NB4 (cell line): ENCODE results near the gene NRXN3.

Experiments used
- DNase-seq: peaks from one replicate; pipeline ENCODE4 v3.0.0; 2010; ENCODE audit warnings: low read depth
- H3K4me3 ChIP-seq: one replicate; pipeline ENCODE4 v1.5.1; 2011; ENCODE audit warnings: mild to moderate bottlenecking, low read depth, low read length, moderate library complexity
- MYC ChIP-seq: IDR thresholded peaks from 2 replicates; pipeline ENCODE4 v1.6.1; 2011; ENCODE audit warnings: low read depth, low read length
- POLR2A ChIP-seq: IDR thresholded peaks from 2 replicates; pipeline ENCODE4 v1.6.1; 2011; ENCODE audit warnings: mild to moderate bottlenecking; ENCODE audit not compliant: insufficient read length; ENCODE audit errors: extremely low read depth
- TF ChIP-seq, protein P1 (sequence below): IDR thresholded peaks from one replicate; pipeline ENCODE4 v1.5.1; 2012; ENCODE audit warnings: low read depth, low read length
- TF ChIP-seq, protein P2 (sequence below): IDR thresholded peaks from 2 replicates; pipeline ENCODE4 v1.6.1; 2011; ENCODE audit warnings: low read depth, low read length

NRXN3 gene

DNA sequence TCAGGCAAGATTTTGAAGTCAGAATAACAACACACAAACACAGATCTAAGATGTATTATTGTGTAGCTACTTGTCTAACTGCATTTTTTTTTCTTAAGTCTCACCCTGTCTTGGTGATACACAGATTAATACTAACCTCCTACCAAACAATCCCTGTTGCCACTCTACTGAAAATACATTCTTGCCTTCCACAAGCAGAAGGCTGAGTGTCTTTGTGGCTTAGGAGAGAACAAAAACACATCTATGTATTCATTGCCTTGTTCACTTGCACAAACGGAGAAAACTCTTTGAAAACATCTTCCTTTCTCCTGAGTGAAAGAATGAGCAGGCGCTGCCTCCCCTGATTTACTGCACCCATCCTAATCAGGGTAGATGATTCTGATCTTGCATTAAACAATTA, 1398.9 kb downstream of the NRXN3 start:
- TF ChIP-seq POLR2A: no peak
- TF ChIP-seq, protein P1, sequence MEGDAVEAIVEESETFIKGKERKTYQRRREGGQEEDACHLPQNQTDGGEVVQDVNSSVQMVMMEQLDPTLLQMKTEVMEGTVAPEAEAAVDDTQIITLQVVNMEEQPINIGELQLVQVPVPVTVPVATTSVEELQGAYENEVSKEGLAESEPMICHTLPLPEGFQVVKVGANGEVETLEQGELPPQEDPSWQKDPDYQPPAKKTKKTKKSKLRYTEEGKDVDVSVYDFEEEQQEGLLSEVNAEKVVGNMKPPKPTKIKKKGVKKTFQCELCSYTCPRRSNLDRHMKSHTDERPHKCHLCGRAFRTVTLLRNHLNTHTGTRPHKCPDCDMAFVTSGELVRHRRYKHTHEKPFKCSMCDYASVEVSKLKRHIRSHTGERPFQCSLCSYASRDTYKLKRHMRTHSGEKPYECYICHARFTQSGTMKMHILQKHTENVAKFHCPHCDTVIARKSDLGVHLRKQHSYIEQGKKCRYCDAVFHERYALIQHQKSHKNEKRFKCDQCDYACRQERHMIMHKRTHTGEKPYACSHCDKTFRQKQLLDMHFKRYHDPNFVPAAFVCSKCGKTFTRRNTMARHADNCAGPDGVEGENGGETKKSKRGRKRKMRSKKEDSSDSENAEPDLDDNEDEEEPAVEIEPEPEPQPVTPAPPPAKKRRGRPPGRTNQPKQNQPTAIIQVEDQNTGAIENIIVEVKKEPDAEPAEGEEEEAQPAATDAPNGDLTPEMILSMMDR: no peak
- TF ChIP-seq, protein P2, sequence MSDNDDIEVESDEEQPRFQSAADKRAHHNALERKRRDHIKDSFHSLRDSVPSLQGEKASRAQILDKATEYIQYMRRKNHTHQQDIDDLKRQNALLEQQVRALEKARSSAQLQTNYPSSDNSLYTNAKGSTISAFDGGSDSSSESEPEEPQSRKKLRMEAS: no peak
- no peak for TF ChIP-seq MYC
- no peak overlapping the region for H3K4me3 ChIP-seq
- no peak for DNase-seq

DNA sequence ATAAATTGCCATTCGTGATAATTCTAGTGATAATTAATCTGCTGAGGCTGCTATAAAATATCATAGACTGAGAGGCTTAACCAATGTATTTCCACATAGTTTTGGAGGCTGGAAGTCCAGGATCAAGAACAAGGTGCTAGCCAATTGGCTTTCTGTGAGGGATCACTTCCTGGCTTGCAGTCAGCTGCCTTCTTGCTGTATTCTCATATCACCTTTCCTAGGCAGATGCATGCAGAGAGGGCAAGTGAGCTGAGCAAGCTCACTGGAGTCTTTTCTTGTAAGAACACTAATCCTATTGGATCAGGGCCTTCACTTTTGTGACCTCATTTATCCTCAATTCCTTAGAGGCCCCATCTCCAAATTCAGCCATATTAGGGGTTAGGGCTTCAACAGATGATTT, 1400.5 kb downstream of the NRXN3 start:
- TF ChIP-seq MYC: no peak
- TF ChIP-seq, protein P2: no peak
- no peak for TF ChIP-seq POLR2A
- TF ChIP-seq, protein P1: no peak
- no peak for DNase-seq
- H3K4me3 ChIP-seq: no peak overlapping the region

DNA sequence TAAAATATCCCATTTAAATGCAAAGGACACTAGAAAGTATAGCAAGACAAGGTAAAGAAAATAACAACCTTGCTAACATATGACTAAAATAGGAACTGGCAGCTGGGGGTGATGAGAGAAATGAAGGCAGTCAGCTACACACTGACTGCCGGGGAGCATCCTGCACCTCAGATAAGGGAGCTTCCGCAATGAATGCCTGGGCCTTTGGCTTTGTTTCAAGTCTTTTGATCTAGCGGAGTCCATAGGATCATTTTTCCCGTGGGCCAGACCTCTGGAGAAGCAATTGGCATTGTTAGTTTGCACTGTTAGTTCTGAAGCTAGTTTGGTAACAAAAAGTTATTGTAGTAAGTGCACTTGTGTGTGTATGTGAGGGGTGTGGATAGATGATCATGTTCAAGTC, 1401.2 kb downstream of the NRXN3 start:
- no peak for DNase-seq
- TF ChIP-seq POLR2A: no peak
- TF ChIP-seq MYC: no peak
- TF ChIP-seq, protein P2: no peak

DNA sequence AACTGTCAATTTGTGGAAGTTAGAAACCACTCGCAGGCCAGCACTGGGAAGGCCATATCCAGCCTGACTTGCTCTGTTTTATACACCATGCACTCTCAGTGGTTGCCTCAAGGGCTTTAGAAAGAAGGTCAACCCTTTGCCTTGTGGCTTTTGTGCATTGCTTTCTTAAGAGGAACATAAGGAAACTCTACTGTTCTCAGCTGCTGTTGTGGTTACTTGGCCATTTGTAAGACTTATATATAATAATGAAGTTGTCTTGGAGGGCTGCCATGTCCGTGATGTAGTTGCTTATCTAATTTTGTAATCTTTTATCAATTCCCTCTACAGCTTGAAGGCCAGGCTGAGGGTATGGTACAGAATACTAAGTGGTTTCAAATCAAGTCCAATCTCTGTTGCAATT, 1403.3 kb downstream of the NRXN3 start:
- DNase-seq: no peak
- no peak overlapping the region for H3K4me3 ChIP-seq
- TF ChIP-seq, protein P2: no peak
- no peak for TF ChIP-seq MYC
- TF ChIP-seq POLR2A: no peak
- TF ChIP-seq, protein P1: no peak

More for the DNA sequence above, 1401.2 kb downstream of the NRXN3 start:
- no peak overlapping the region for H3K4me3 ChIP-seq

DNA sequence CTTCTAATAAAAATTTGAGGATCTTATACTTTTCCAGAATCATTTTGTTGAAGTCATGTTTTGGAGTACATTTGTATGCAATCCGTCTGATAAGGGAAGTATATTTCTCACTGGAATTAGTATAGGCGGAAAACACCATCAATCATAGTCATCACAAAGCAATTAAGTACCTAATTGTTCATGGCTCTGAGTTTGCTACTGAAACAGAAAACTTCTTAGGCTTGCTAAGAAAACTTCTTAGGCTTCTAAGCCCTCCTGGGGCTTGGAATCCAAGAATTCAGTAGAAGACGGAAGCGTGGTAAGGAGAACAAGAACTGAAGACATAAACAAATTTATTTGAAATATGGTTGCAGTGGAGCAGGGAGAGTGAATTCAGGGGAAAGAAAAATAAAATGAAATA, 1404.9 kb downstream of the NRXN3 start:
- TF ChIP-seq, protein P1: no peak
- TF ChIP-seq, protein P2: no peak
- no peak for TF ChIP-seq POLR2A
- no peak for TF ChIP-seq MYC
- no peak overlapping the region for H3K4me3 ChIP-seq
- DNase-seq: no peak

DNA sequence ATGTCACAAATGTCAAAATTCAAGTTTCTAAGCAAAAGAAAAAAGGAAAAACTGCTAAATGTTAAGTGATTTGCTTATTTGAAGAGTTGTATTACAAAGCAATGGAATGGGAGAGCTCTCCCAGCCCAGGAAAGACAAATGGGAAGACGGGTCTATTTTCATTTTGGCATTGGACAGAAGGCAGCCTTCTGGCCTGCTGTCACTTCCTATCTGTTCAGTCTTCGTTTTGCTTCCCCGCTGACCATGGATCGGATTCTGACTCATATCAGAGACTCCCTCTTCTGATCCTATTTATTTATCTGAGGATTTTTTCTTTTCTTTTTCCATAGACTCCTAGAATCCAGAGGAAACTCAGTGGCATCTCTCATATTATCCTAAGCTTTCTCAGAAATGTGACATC, 1406.3 kb downstream of the NRXN3 start:
- H3K4me3 ChIP-seq: no peak overlapping the region
- TF ChIP-seq, protein P2: no peak
- TF ChIP-seq POLR2A: no peak
- TF ChIP-seq, protein P1: no peak
- no peak for TF ChIP-seq MYC
- DNase-seq: no peak
